Gastroesophageal sphincter (tissue), 4 donors: ENCODE measurements around the gene SOX3. TPM values are rescaled to one million over a fixed set of nuclear protein-coding genes. Genes with fewer than 3 reads are reported as not detected.

Source experiments
- ATAC-seq: fragments of 150-250 bp; one replicate; pipeline ENCODE4 v1.9.1; 2016; ENCODE audit warnings: mild to moderate bottlenecking, moderate library complexity
- H3K27ac ChIP-seq, 4 donors: fragments of 200-600 bp; sonication (generic) in 3 of 4; 1 replicate in 3 of 4; 2 replicates in 1 of 4; pipeline ENCODE4 v1.5.1; 2016 to 2019
- H3K27me3 ChIP-seq: fragments of 200-600 bp; sonication (generic); one replicate; pipeline ENCODE4 v1.5.1; 2019
- H3K36me3 ChIP-seq, 2 donors: fragments of 200-600 bp; sonication (generic); one replicate each; pipeline ENCODE4 v1.5.1; 2019; ENCODE audit warnings: control low read depth in 1 of 2
- H3K4me1 ChIP-seq, 3 donors: fragments of 200-600 bp; sonication (generic); 1 replicate in 2 of 3; 2 replicates in 1 of 3; pipeline ENCODE4 v1.5.1; 2016 to 2019; ENCODE audit warnings: control low read depth in 2 of 3
- H3K4me3 ChIP-seq, 2 donors: fragments of 200-600 bp; sonication (generic); one replicate each; pipeline ENCODE4 v1.5.1; 2019; ENCODE audit warnings: mild to moderate bottlenecking in 1 of 2, moderate library complexity in 1 of 2
- H3K9me3 ChIP-seq, 3 donors: fragments of 200-600 bp; sonication (generic); one replicate each; pipeline ENCODE4 v1.5.1; 2017 to 2019; ENCODE audit warnings: control low read depth in 2 of 3
- CTCF ChIP-seq, 4 experiments: fragments of 200-600 bp in 2 of 4; fragments of 450-650 bp in 2 of 4; sonication (generic) in 1 of 4; IDR thresholded peaks; one replicate each; pipeline ENCODE4 v1.5.1; 2017 to 2019; ENCODE audit warnings: antibody characterized with exemption in 4 of 4, mild to moderate bottlenecking in 2 of 4, moderate library complexity in 2 of 4
- EP300 ChIP-seq: sonication (generic); formaldehyde crosslinking; IDR thresholded peaks from one replicate; pipeline ENCODE4 v1.6.1; 2017; ENCODE audit warnings: antibody characterized with exemption, mild to moderate bottlenecking
- POLR2A ChIP-seq, 2 donors: fragments of 450-650 bp; IDR thresholded peaks; one replicate each; pipeline ENCODE4 v1.6.1; 2017; ENCODE audit warnings: antibody characterized with exemption in 2 of 2, mild to moderate bottlenecking in 2 of 2, moderate library complexity in 1 of 2
- POLR2AphosphoS5 ChIP-seq: sonication (generic); formaldehyde crosslinking; IDR thresholded peaks from one replicate; pipeline ENCODE4 v1.6.1; 2017; ENCODE audit warnings: antibody characterized with exemption
- WGBS, 2 donors: methylation state at CpG; one replicate each; pipeline ENCODE4 v1.1.5; 2018; ENCODE audit warnings: low coverage in 1 of 2; 5-methylcytosine and 5-hydroxymethylcytosine counted together
- total RNA-seq, 4 donors: library from RNA; depleted of rRNA; stranded (reverse); fragments of >200 nt; gene quantifications; one replicate each; pipeline ENCODE4 v1.1.0, GENCODE V29; 2016

Gene SOX3
- not detected for total RNA-seq

GRCh38 chrX:140504371-140505324, at the start of gene SOX3:
Gene SOX3 (minus strand): TSS chrX:140505069. CDS start chrX:140505060, 9 bp downstream.
- 36% methylated on average over 9 of the region's 87 CpGs; no CpG with 5 or more reads in 1 of the 2 donors for WGBS, 2 donors
- peak within 1 kb of the TSS in 1 of 2 donors; percentile 47 for H3K4me3 ChIP-seq
- ATAC-seq: no peak

GRCh38 chrX:140548985-140549384, 44.1 kb upstream of the SOX3 start:
- Histone ChIP-seq H3K4me3 (no peak overlapping the region), H3K27me3 (no peaks in the 10 kb centered on the region), H3K36me3 (no peaks in the 10 kb centered on the region), H3K9me3 (no peaks in the 10 kb centered on the region), H3K4me1 (no peaks in the 10 kb centered on the region), H3K27ac (no peak overlapping the region)
- no CpG with 5 or more reads among the region's 1 CpG for WGBS, 2 donors
- no peak for TF ChIP-seq EP300
- TF ChIP-seq POLR2AphosphoS5: no peak
- no peak for TF ChIP-seq CTCF (IDR thresholded peaks at IDR 0.05)
- TF ChIP-seq POLR2A (IDR thresholded peaks at IDR 0.05): no peak
- no peak for ATAC-seq

More at GRCh38 chrX:140504371-140505324, at the start of gene SOX3:
- Histone ChIP-seq H3K9me3 (no peaks in the 10 kb centered on the region), H3K27me3 (peaks cover 100% of the 10 kb centered on the region), H3K4me1 (peaks cover 0 to 50% (median 0%) of the 10 kb centered on the region in 3 donors), H3K36me3 (no peaks in the 10 kb centered on the region), H3K27ac (no peak within 1 kb of the TSS)
- TF ChIP-seq CTCF (IDR thresholded peaks at IDR 0.05): no peak
- no peak for TF ChIP-seq POLR2A (IDR thresholded peaks at IDR 0.05)
- no peak for TF ChIP-seq POLR2AphosphoS5
- TF ChIP-seq EP300: no peak

- Histone ChIP-seq H3K27ac (no peak overlapping the region), H3K9me3 (no peaks in the 10 kb centered on the region), H3K4me1 (no peaks in the 10 kb centered on the region), H3K27me3 (peaks cover 4% of the 10 kb centered on the region), H3K36me3 (no peaks in the 10 kb centered on the region), H3K4me3 (no peak overlapping the region)
- 20 to 27% methylated on average over 1 to 3 of the region's 5 CpGs for WGBS, 2 donors
- ATAC-seq: no peak
- TF ChIP-seq POLR2A (IDR thresholded peaks at IDR 0.05) (no peak), CTCF (IDR thresholded peaks at IDR 0.05) (no peak), EP300 (no peak), POLR2AphosphoS5 (no peak)
Measured at GRCh38 chrX:140526171-140526570, 21.3 kb upstream of the SOX3 start.

GRCh38 chrX:140525448-140525847, 20.6 kb upstream of the SOX3 start:
- TF ChIP-seq CTCF (IDR thresholded peaks at IDR 0.05): no peak
- no peak for TF ChIP-seq EP300
- no peak for TF ChIP-seq POLR2A (IDR thresholded peaks at IDR 0.05)
- no peak for TF ChIP-seq POLR2AphosphoS5
- H3K4me3 ChIP-seq: no peak overlapping the region
- H3K27ac ChIP-seq: no peak overlapping the region
- peaks cover 4% of the 10 kb centered on the region for H3K27me3 ChIP-seq
- H3K36me3 ChIP-seq: no peaks in the 10 kb centered on the region
- ATAC-seq: no peak
- 14 to 19% methylated on average over 2 of the region's 2 CpGs for WGBS, 2 donors
- H3K4me1 ChIP-seq: no peaks in the 10 kb centered on the region
- H3K9me3 ChIP-seq: no peaks in the 10 kb centered on the region

GRCh38 chrX:140524556-140524955, 19.7 kb upstream of the SOX3 start:
- peaks cover 4% of the 10 kb centered on the region for H3K27me3 ChIP-seq
- H3K4me1 ChIP-seq: no peaks in the 10 kb centered on the region
- H3K36me3 ChIP-seq: no peaks in the 10 kb centered on the region
- 33 to 46% methylated on average over 2 of the region's 2 CpGs for WGBS, 2 donors
- ATAC-seq: no peak
- H3K4me3 ChIP-seq: no peak overlapping the region
- H3K9me3 ChIP-seq: no peaks in the 10 kb centered on the region
- no peak for TF ChIP-seq POLR2A (IDR thresholded peaks at IDR 0.05)
- no peak for TF ChIP-seq POLR2AphosphoS5
- TF ChIP-seq CTCF (IDR thresholded peaks at IDR 0.05): no peak
- no peak overlapping the region for H3K27ac ChIP-seq
